Glutamatergic neuron (in vitro differentiated cells): ENCODE measurements around the gene NAV2. TPM values are rescaled to one million over a fixed set of nuclear protein-coding genes. Genes with fewer than 3 reads are reported as not detected.

ENCODE experiments used
- DNase-seq: peaks from one replicate; pipeline ENCODE4 v3.0.0; 2022
- H3K27ac Mint-ChIP-seq: one replicate; pipeline ENCODE4 v1.8.0; 2020; ENCODE audit warnings: mild to moderate bottlenecking, mixed read lengths, inconsistent platforms; ENCODE audit not compliant: unreplicated experiment
- H3K27me3 Mint-ChIP-seq: one replicate; pipeline ENCODE4 v1.8.0; 2020; ENCODE audit warnings: mild to moderate bottlenecking, moderate library complexity, mixed read lengths, inconsistent platforms; ENCODE audit not compliant: unreplicated experiment
- H3K36me3 Mint-ChIP-seq: one replicate; pipeline ENCODE4 v1.8.0; 2020; ENCODE audit warnings: mild to moderate bottlenecking, mixed read lengths, inconsistent platforms; ENCODE audit not compliant: unreplicated experiment
- H3K4me1 Mint-ChIP-seq: one replicate; pipeline ENCODE4 v1.8.0; 2020; ENCODE audit warnings: mild to moderate bottlenecking, low read depth, mixed read lengths, inconsistent platforms; ENCODE audit not compliant: unreplicated experiment
- H3K4me3 Mint-ChIP-seq: one replicate; pipeline ENCODE4 v1.8.0; 2020; ENCODE audit warnings: mild to moderate bottlenecking, mixed read lengths, inconsistent platforms; ENCODE audit not compliant: unreplicated experiment
- H3K9me3 Mint-ChIP-seq: one replicate; pipeline ENCODE4 v1.8.0; 2020; ENCODE audit warnings: mild to moderate bottlenecking, moderate library complexity, mixed read lengths, inconsistent platforms; ENCODE audit not compliant: unreplicated experiment
- CTCF ChIP-seq: fragments of 200-600 bp; sonication (generic); IDR thresholded peaks from one replicate; pipeline ENCODE4 v1.5.0; 2021; ENCODE audit not compliant: partially characterized antibody, unreplicated experiment
- total RNA-seq: library from RNA; stranded (reverse); fragmentation: NEBNext Ultra II Directional; extraction: Animal tissue kit (Norgen Biotek cat#: 25700); gene quantifications from one replicate; pipeline ENCODE4 v1.2.1, GENCODE V29; 2021; ENCODE audit not compliant: unreplicated experiment

Gene NAV2
- total RNA-seq, 1 donor from 2014 or later: 117 TPM

- H3K4me1 Mint-ChIP-seq: peaks cover 11% of the 10 kb centered on the region
- no peak for TF ChIP-seq CTCF
- DNase-seq: no peak
- peaks cover 5% of the 10 kb centered on the region for H3K36me3 Mint-ChIP-seq
- no peak overlapping the region for H3K27ac Mint-ChIP-seq
- H3K9me3 Mint-ChIP-seq: peaks cover 2% of the 10 kb centered on the region
- H3K4me3 Mint-ChIP-seq: no peak overlapping the region
- peaks cover 3% of the 10 kb centered on the region for H3K27me3 Mint-ChIP-seq
Measured at GRCh38 chr11:19701421-19701820, 11.2 kb upstream of the NAV2 start.

- no peak for TF ChIP-seq CTCF
- Mint-ChIP-seq H3K4me3 (no peak overlapping the region), H3K27ac (no peak overlapping the region), H3K9me3 (peaks cover 2% of the 10 kb centered on the region), H3K27me3 (peaks cover 3% of the 10 kb centered on the region), H3K4me1 (peaks cover 10% of the 10 kb centered on the region), H3K36me3 (no peaks in the 10 kb centered on the region)
- DNase-seq: no peak
Measured at GRCh38 chr11:19702620-19703019, 10.0 kb upstream of the NAV2 start.

GRCh38 chr11:19703211-19703610, 9.4 kb upstream of the NAV2 start:
- no peak for DNase-seq
- Mint-ChIP-seq H3K9me3 (peaks cover 2% of the 10 kb centered on the region), H3K4me3 (no peak overlapping the region), H3K27me3 (peaks cover 3% of the 10 kb centered on the region), H3K4me1 (peaks cover 5% of the 10 kb centered on the region), H3K36me3 (no peaks in the 10 kb centered on the region), H3K27ac (no peak overlapping the region)
- no peak for TF ChIP-seq CTCF

- no peak for TF ChIP-seq CTCF
- H3K27me3 Mint-ChIP-seq: peaks cover 3% of the 10 kb centered on the region
- H3K36me3 Mint-ChIP-seq: no peaks in the 10 kb centered on the region
- peaks cover 3% of the 10 kb centered on the region for H3K9me3 Mint-ChIP-seq
- no peaks in the 10 kb centered on the region for H3K4me1 Mint-ChIP-seq
- no peak for DNase-seq
- H3K27ac Mint-ChIP-seq: no peak overlapping the region
- H3K4me3 Mint-ChIP-seq: no peak overlapping the region
Measured at GRCh38 chr11:19704213-19704612, 8.4 kb upstream of the NAV2 start.

GRCh38 chr11:19705936-19706335, 6.7 kb upstream of the NAV2 start:
- no peak for DNase-seq
- Mint-ChIP-seq H3K4me3 (no peak overlapping the region), H3K27ac (no peak overlapping the region), H3K27me3 (peaks cover 3% of the 10 kb centered on the region), H3K36me3 (no peaks in the 10 kb centered on the region), H3K9me3 (peaks cover 3% of the 10 kb centered on the region), H3K4me1 (peaks cover 6% of the 10 kb centered on the region)
- TF ChIP-seq CTCF: no peak
